Astrocyte of the spinal cord (primary cell): ENCODE results near the gene IL4I1.

ENCODE experiments used
- DNase-seq: peaks from one replicate; pipeline ENCODE4 v3.0.0; 2011; ENCODE audit warnings: low read depth, low spot score
- H3K4me3 ChIP-seq: 2 replicates; pipeline ENCODE4 v1.5.1; 2011; ENCODE audit warnings: low read depth, mild to moderate bottlenecking, low read length, moderate library complexity
- CTCF ChIP-seq: IDR thresholded peaks from 2 replicates; pipeline ENCODE4 v1.5.1; 2012; ENCODE audit warnings: low read depth, mild to moderate bottlenecking, low read length, inconsistent platforms
- in situ Hi-C: cut with HindIII; loops from 2 replicates; pipeline ENCODE4 v1.10.0; 2017; ENCODE audit warnings: low sequenced_read_pairs

The IL4I1 gene

GRCh38 chr19:49874503-49875157 is 22.1 kb downstream of the IL4I1 start:
- in situ Hi-C loops = no loop called here
- DNase-seq = no peak
- no peak overlapping the region for H3K4me3 ChIP-seq
- TF ChIP-seq CTCF = no peak

- in situ Hi-C loops = no loop called here
- no peak for DNase-seq
- H3K4me3 ChIP-seq = no peak overlapping the region
- TF ChIP-seq CTCF = no peak
These were observed 22.9 kb downstream of the IL4I1 start for GRCh38 chr19:49873834-49874233.

- TF ChIP-seq CTCF = no peak
- in situ Hi-C loops = no loop called here
- no peak for DNase-seq
- H3K4me3 ChIP-seq = no peak overlapping the region
These were observed 23.6 kb downstream of the IL4I1 start for GRCh38 chr19:49873129-49873521.

- no peak for DNase-seq
- in situ Hi-C loops = no loop called here
- H3K4me3 ChIP-seq = no peak overlapping the region
These were observed 24.2 kb downstream of the IL4I1 start for GRCh38 chr19:49872245-49873128.

GRCh38 chr19:49871349-49871985 is 25.2 kb downstream of the IL4I1 start:
- DNase-seq = no peak
- no peak overlapping the region for H3K4me3 ChIP-seq
- in situ Hi-C loops = no loop called here
- TF ChIP-seq CTCF = no peak

More at GRCh38 chr19:49872245-49873128, 24.2 kb downstream of the IL4I1 start:
- TF ChIP-seq CTCF = no peak

GRCh38 chr19:49870309-49870901 is 26.3 kb downstream of the IL4I1 start:
- in situ Hi-C loops = no loop called here
- no peak for DNase-seq
- TF ChIP-seq CTCF = no peak
- peak overlapping the region; percentile 48 for H3K4me3 ChIP-seq
